IPS DF 4.7 (cell line): ENCODE measurements around the gene USP28.
"Not testable (repeated sequence)": the region's sequence is repeated elsewhere in the genome, so short reads cannot be mapped to it uniquely, and the experiment has no call there.

Experiments
- DNase-seq: peaks from one replicate; pipeline ENCODE4 v3.0.0-alpha.2; 2013; ENCODE audit warnings: low spot score; ENCODE audit errors: extremely low read depth

Gene USP28

GRCh38 chr11:113838005-113838404 lies 37.4 kb downstream of the USP28 start:
- DNase-seq: no peak

GRCh38 chr11:113835306-113835705 lies 40.1 kb downstream of the USP28 start:
- no peak for DNase-seq

GRCh38 chr11:113833151-113833550 lies 42.2 kb downstream of the USP28 start:
- no peak for DNase-seq

GRCh38 chr11:113831314-113831713 lies 44.1 kb downstream of the USP28 start:
- DNase-seq: no peak

- no peak for DNase-seq
These were observed 45.6 kb downstream of the USP28 start for GRCh38 chr11:113829751-113830150.

GRCh38 chr11:113828191-113828590 lies 47.2 kb downstream of the USP28 start:
- DNase-seq: no peak

- DNase-seq: no peak
These were observed 47.9 kb downstream of the USP28 start for GRCh38 chr11:113827477-113827876.

- DNase-seq: no peak
These were observed 56.9 kb downstream of the USP28 start for GRCh38 chr11:113818426-113818825.

GRCh38 chr11:113817626-113818025 lies 57.7 kb downstream of the USP28 start:
- no peak for DNase-seq

GRCh38 chr11:113817162-113817561 lies 58.2 kb downstream of the USP28 start:
- DNase-seq: no peak

- no peak for DNase-seq
These were observed 61.2 kb downstream of the USP28 start for GRCh38 chr11:113814181-113814580.

- no peak for DNase-seq
These were observed 66.4 kb downstream of the USP28 start for GRCh38 chr11:113808931-113809330.

- DNase-seq: peak; percentile 25
These were observed 69.0 kb downstream of the USP28 start for GRCh38 chr11:113806406-113806805.

- DNase-seq: no peak
These were observed 69.7 kb downstream of the USP28 start for GRCh38 chr11:113805640-113806039.

GRCh38 chr11:113802621-113803020 lies 72.8 kb downstream of the USP28 start:
- DNase-seq: no peak

- no peak for DNase-seq
These were observed 78.6 kb downstream of the USP28 start for GRCh38 chr11:113796663-113797259.

- no peak for DNase-seq
These were observed 85.6 kb downstream of the USP28 start for GRCh38 chr11:113789675-113790320.

- DNase-seq: not testable (repeated sequence)
These were observed 86.4 kb downstream of the USP28 start for GRCh38 chr11:113789016-113789415.

- DNase-seq: no peak
These were observed 93.2 kb downstream of the USP28 start for GRCh38 chr11:113782134-113782533.

- no peak for DNase-seq
These were observed 93.7 kb downstream of the USP28 start for GRCh38 chr11:113781682-113782081.

GRCh38 chr11:113779496-113779895 lies 95.9 kb downstream of the USP28 start, which contains the start of gene CLDN25:
CLDN25 (plus strand) TSS chr11:113779796; CDS start chr11:113779796, 0 bp downstream.
- DNase-seq: no peak

GRCh38 chr11:113778111-113778910 lies 97.1 kb downstream of the USP28 start:
- DNase-seq: no peak

GRCh38 chr11:113774174-113774503 lies 101.2 kb downstream of the USP28 start:
- no peak for DNase-seq
